ENCODE measurements around the gene FUT6.

FUT6 gene

DNA sequence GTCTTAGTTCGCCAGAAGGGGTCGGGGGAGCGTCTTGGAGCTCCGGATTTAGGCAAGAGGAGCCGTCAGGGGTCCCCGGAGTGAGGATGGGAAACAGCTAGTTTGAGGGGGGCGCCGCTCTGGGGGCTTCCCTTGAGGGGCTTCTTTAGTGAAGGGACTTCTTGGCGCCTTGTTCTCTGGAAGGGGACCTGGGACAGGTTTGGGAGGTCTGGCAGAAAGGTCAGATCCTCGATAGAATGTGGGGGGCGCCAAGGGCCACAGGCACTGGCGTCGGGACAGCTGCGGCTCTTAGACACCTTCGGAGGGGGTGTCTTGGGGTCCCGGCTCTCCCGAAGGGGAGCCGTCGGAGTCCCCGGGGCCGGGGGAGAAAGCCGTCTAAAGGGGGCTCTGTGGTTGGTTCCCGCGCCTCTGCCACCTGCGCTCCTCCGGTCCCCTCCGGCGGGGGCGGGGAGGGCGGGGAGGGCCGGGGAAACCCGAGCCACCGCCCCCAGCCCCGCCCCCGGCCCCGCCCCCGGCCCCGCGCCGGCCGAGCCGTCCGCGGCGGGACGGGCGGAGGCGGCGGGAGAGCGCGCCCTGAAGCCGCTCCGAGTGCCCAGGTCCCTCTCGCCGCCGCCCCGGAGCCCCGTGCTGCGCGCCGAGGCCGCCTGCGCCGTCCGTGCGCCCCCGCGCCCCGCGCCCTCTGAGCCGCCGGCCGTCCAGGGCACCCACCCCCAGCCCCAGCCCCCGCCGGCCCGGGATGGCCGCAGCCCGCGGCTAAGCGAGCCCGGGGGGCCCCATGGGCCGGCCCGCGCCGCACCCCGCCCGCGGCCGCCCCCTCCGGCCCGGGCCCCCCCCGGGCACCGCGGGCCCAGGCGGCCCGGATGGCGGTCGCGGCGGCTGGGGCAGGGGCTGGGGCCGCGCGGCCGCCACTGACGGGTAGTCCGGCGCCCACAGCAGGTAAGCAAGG is 34.7 kb downstream of the FUT6 start, which contains the start of gene NRTN:
NRTN (plus strand) TSS at position 552 of the 946 bp plus-strand sequence. CDS start 19,099 bp downstream, outside the sequence.
- no peak for DNase-seq

DNA sequence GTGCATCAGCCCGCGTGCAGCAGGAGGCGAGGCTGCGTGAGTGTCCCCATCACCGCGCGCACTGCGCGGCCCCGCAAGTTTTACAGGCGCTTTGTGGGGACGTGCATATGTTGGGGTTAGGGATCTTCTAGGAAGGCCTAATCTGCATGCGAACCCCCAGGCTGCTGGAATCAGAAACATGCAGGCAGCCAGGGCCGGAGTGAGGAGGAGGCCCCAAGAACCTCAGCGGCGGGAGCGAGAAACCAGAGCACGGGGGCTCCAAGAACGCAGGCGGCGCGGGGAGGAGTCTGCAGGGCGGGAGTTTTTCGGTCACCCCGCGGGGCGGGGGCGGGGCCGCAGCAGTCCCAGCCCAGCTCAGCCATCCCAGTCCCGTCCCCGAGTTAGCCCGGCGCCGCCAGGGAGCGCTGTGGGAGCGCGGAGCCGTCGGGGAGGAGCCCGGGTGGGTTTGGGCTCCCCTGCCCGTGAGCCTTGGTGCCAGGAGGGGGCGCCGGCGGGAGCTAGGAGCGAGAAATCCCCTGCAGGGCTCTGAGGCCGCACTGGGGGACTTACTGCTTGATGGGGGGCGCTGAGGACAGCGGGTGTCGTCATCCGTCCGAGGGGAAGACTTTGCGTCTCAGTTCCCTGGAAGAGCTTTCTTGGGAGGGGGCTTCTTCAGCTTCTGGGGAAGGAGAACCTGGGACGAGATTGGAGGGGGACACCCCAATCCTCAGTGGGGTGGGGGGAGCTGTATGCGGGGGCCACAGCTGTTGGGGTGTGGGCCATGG is 35.6 kb downstream of the FUT6 start:
- peak; percentile 85 for DNase-seq

DNA sequence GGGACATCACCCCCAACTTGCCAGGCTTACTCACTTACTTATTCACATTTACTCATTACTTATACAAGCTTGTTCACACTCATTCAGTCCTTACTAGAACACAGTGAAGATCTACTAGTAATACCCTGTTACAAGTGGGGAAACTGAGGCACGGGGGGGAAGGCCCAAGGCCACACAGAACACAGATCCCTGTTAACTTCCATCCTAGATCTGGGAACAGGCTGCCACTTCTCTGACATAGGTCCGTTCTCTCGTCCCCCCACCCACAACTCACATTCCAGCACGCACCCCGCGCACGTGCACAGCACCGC is 36.1 kb downstream of the FUT6 start:
- DNase-seq: no peak

DNA sequence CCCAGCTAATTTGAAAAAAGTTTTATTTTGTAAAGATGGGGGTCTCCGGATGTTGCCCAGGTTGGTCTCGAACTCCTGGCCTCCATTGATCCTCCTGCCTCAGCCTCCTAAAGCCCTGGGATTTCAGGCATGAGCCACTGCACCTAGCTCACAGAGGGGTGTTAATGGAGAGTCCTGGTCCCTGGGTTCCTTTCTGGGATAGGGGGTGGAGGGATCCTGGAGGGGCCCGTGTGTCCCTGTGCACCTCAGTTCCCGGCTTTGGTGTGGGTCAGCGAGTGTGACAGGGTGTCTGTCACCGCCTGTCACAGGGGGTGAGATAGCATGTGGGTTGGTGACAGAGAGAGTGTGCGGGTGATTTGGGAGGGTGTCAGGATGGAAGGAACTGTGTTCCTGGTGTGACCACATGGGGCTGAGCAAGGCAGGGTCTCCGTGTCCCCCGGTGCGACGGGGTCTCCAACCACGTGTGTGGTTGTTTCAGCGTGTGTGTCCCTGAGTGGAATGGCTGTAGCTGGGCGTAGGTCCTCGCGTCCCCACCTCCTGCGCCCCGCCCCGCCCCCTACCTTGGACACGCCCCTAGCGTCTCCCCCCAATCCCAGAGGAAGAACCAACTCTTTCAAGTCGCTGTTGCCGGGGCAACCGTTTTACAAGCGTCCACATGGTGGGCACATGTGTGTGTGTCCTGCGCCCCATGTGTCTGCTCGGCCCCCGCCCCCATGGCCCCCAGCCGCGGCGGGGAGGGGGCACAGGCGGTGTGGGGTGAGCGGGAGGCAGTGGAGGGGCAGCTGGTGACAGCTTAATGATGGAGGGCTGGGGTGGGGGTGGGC is 37.5 kb downstream of the FUT6 start:
- no peak for DNase-seq

DNA sequence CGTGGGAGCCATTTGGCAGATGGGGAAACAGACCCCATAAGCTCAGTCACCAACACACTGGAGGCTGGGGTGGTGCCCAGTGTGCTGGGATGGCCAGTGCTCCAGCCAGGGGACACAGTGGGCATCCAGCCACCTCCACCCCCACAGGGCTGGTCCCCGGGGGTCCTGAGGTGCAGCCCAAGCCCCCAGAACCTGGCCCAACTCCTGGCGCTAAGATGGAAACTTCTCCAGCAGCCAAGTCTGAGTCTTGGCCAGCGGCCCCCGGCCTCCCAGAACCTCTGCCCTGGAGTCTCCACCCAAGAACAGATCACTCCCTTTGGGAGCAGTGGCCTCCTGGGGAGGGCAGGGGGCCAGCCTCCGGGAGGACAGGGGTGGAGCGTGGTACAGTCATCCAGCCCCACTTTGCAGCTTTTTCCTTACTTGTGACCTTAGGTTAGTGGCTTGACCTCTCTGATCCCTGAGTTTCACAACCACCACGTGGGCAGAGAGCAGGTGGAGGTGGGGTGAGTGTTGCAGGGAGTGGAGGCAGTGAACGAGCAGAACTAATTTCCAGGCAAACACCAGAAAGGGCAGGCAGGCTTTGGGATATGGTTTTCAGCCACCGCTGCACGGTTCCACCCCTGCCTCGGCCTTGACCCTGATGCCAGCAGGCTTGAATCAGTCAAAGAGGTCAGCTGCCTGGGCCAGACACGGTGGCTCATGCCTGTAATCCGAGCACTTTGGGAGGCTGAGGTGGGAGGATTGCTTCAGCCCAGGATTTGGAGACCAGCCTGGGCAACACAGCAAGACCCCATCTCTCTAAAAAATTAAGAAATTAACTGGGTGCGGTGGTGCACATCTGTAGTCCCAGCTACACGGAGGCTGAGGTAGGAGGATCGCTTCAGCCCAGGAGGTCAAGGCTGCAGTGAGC is 38.9 kb downstream of the FUT6 start:
- no peak for DNase-seq

DNA sequence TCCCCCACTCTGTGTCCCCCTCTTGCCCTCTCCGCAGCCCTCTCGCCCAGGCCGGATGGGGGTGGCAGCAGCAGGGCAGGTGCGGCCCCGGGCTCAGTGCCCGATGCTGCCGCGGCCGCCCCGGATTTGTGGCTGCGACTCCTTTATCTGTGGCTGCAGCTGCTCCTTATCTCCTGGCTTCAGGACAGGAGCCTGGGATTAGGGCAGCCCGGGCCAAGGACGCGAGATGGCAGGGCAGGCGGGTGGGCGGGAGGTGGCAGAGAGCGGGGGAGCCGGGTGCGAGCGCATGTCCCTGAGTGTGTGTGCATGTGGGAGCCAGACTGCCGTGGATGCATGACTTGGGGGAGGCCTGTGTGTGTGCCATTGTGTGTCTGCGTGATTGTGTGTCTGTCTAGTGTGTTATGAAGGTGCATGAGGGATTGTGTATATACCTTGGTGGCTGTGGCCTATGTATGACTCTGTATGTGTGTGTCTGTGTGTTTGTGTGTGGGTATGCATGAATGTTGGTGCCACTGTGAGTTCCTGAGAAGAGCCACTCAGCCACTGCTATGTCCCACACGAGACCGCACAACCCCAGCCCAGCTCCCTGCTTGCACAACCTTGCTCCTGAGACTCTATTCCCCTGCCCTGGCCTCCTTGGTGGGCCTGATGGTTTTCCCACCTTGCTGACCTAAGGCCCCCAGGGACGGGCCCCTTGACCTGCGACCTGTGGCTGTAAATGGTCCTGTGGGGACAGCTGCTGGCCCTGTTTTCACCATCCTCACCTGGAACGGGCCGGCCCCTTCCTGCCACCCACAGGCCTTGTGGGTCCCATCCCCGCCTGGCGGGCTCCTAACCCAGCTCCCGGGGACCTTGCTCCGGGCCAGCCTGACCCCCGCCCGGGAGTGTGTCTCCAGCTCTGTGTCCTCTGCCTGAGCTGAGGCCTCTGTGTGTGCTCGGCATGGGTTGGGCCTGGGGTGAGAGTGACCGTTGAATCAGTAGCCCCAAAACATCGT is 40.0 kb downstream of the FUT6 start:
- DNase-seq: peak; percentile 66

DNA sequence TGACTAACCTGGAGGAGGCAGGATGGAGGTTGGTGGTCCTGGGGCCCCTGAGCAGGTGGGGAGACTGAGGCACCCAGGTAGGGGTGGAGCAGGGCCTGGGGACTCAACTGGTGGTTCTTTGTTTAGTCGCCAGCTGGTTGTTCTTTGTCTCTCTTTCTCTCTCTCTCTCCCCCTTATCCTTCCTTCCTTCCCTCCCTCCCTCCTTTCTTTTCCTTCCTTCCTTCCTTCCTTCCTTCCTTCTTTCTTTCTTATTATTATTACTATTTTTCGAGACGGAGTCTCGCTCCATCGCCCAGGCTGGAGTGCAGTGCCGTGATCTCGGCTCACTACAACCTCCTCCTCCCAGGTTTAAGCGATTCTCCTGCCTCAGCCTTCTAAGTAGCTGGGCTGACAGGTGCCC is 41.3 kb downstream of the FUT6 start:
- no peak for DNase-seq

DNA sequence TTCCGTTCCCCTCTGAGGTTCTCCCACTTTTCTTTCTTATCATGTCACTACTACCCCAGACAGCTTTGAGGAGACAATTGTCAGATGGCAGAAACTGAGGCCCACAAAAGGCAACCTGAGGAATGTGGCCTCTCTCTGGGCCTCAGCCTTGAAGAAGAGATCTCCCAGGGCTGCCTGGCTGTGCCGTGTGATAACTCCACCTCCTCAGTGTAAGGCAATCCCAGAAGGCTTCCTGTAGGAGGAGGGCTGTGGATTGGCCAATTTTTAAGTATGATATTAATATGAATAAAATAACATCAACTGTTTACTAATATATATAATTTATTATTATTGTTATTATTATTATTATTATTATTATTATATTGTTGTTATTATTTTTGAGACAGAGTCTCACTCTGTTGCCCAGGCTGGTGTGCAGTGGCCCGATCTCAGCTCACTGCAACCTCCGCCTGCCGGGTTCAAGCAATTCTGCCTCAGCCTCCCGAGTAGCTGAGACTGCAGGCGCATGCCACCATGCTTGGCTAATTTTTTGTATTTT is 44.1 kb downstream of the FUT6 start:
- DNase-seq: no peak

DNA sequence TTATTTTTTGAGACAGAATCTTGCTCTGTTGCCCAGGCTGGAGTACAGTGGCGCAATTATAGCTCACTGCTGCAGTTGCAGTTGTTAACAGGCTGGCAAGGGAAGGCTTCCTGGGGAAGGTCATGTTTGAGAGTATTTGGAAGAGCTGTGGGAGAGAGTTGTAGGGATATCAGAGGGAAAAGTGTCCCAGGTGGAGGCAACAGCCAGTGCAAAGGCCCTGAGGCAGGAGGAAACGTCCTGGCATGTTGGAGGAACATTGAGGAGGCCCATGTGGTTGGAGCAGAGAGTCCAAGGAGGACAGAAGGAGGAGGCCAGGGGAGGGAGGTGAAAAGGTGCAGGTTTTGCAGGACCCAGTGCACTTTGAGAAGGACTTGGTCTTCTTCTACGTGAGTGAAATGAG is 46.3 kb downstream of the FUT6 start:
- DNase-seq: no peak

DNA sequence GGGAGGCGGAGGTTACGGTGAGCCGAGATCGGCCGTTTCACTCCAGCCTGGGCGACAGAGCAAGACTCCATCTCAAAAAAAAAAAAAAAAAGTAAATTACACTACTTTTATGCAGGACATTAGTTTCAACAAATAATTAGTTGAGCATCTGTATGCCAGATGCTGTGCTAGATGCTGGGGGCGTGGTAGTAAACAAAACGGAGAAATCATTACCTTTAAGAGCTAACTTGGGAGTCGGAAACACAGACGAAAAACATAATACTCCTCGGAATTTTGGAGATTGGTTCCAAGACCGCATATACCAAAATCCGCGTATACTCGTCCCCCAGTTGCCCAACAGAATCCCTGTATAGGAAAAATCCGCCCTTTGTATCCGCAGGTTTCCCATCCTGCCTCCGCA is 47.3 kb downstream of the FUT6 start:
- no peak for DNase-seq

DNA sequence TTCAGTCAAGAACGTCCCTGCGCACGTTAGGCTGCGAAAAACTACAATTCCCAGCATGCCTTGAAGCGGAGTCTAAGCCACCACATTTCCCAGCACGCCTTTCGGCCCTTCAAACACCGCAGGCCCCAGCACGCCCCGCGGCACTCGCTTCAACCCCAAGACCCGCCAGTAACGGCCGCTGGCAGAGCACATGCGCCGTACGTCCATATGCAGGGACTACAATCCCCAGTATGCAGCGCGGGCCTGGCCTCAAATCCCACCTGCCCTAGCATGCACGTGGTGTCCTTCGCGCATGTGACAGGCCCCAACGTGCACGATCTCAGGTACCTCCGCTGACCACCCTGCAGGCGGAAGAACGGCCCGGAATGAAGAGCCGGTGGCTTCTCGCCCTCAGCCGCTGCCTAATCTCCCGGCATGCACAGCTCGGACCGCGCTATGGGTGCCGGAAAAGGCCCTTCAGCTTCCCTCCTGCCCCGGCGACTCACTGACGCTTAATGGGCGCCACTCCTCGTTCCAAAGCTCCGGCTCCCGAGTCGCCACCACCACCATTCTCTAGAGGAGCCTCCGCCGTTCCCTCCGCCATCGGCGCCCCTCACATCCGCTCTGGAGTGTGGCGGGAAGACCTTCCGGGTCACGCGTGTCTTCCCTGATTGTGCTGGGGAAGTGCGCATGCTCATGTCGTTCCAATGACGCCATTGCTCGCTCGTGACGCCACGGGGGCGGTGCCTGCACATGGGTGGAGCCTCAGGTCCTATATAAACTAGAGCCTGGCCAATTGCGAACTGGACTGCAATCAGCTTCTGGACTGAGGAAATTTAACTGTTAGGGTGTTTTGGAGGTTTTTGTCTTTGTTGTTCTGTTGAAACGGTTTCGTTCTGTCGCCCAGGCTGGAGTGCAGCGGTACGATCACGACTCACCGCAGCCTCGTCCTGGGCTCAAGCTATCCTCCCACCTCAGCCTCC is 48.7 kb downstream of the FUT6 start, which contains the start of gene DUS3L:
DUS3L (minus strand) TSS at position 605 of the 962 bp plus-strand sequence; CDS start at position 583, 22 bp downstream.
- DNase-seq: peak; percentile 98

DNA sequence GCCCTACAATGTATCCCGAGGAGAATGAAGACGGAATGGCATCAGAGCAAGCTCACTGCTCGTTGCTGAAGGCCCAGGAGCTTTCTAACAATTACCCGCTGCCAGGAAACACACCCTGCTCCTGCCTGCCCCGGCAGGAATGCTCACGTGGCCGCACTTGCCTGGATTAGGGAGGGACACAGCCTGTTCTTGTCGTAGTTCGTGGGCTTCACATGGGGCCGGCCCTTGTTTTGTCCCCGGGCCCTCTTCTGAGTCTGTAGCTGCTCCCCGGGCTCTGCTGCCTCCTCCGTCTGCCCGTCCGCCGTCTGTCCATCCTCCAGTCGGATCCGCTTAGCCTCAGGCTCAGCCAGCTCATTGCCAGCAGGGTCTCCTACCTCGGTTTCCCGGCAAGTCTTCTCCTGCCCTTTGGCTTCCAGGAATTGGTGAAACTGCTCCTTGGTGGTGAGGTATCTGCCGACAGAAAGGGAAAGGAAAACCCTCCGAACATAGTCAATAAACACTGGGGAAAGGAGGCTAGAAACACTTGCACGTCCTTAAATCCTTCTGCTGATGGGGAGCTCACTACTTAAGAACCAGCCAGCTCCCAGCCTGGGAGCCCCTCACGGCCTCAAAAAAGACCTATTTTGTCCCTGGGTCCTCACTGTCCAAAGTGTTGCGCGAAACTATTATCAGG is 49.5 kb downstream of the FUT6 start:
- no peak for DNase-seq

DNA sequence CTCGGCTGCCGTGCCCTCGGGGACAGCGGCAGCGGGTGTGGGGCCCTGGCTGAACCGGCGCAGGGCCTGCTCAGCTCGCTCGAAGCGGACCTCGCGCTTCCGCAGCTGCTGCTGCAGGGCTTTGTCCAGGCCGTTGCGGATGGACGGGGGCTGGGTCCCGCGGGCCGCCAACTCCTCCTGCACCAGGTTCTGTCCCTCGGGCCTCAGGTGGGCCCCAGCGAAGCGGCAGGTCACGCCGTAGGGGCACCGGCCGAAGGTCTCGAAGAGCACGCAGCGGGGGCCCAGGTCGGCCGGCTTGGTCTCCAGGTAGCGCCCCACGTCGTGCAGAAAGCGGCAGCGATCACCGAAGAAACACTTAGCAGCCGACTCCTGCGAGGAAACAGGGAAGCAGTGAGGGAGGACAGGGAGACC is 50.1 kb downstream of the FUT6 start:
- no peak for DNase-seq

DNA sequence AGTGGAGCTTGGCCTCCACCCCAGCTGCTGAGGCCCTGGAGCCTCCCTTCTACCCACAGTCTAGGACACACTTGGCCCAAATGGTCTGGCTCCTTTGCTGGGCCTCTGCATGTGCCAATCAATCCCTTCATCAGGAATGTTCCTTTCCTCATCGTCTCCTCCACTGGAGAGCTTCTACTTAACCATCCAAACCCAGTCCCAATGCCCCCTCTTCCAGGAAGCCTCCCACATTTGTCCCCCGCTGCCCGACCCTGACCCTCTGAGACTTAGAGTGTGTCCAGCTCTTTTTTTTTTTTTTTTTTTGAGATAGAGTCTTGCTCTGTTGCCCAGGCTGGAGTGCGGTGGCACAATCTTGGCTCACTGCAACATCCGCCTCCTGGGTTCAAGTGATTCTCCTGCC is 51.1 kb downstream of the FUT6 start:
- no peak for DNase-seq

DNA sequence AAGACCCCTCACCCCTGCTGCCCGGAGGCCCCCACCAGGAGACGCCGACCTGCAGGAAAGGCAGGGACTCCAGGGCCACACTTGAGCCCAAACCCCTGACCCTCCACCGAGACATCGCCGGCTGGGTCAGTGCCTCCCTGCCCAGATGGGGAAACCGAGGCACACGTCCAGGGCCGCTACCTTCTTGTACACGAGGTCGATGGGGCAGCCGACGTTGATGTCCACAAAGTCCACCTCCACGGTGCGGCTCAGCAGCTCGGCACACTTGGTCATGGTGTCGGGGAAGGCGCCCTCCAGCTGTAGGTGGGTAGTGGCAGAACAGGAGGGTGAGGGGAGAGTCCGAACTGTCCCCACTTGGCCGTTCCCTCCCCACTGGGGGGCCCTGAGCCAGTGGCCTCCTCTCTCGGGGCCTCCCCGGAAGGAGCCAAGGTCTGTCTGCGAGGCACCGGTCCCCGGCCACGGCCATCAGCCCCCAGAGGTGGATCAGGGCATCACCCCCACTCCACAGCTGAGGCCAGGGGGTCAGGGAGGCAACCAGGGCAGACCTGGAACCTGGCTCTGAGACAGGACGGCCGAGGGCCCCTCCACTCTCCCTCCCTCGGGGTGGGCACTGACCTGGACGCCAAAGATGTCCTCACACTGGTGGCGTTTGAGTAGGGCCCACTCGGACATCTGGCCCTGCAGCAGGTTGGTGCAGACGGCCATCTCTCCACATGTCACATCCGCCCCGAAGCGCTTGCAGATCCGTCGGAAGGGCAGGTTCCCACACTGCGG is 51.9 kb downstream of the FUT6 start:
- no peak for DNase-seq

DNA sequence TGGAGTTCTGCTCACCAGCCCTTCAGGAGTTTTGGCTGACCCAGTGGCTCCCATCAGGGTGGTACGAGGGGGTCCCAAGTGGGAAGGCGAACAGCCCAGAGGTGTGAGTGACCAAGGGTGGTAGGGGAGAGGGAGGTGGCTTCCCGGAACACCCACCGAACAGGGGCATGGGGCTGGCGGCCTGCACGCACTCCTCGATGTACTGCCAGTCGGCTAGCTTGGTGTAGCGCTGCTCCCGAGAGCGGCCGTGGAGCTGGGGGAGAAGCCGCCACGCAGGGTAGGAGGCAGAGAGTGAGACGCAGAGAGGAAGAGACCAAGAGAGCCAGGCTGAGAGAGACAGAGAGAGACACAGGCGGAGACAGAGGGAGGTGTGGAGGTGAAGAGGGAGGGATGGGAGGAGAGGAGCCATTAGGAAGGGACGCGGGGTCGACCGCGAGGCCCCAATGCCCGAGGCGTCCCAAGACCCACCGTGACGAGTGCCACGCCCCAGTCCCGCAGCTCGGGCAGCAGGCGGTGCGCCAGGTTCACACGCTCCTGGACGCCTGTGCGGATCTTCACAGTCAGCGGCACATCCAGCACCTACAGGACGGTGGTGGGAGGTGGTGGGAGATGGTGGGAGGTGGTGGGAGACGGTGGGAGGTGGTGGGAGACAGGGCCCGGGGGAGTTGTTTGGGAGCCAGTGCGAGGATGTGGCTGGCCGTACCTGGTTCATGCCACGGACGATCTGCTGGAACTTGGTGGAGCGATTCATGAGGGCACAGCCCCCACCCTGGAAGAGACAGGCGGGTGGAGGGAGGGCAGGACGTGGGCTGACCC is 52.7 kb downstream of the FUT6 start:
- DNase-seq: no peak

DNA sequence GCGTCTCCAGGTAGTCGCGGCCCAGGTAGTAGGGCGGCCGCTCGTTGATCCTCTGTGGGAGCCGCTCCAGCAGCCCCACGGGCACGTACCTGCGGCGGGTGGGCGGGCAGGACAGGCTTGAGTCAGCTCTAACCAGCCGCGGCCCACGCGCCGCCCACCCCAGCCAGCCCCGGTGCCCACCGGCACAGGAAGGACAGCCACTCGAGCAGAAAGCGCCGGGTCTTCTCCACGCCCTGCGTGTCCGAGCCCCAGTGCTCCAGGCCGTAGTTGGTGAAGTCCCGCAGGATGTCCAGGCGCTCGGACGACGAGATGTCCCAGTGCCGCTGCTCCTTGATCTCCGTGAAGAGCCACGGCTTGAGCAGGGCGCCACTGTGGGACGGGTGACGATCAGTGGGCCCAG is 54.1 kb downstream of the FUT6 start:
- no peak for DNase-seq
